OCI-M2 (cell line): ENCODE results near the gene CCDC85C.

Experiments used
- DNase-seq: peaks from one replicate; lab custom pipeline; 2025; ENCODE audit not compliant: unreplicated experiment; lab: John Stamatoyannopoulos, UW

The CCDC85C gene

GRCh38 chr14:99479906-99480869 lies 123.8 kb downstream of the CCDC85C start, which contains the start of gene SETD3:
SETD3 (minus strand) TSS chr14:99480859; CDS start chr14:99465805, 15,054 bp downstream.
- DNase-seq: no peak

- no peak for DNase-seq
These were observed 124.7 kb downstream of the CCDC85C start for GRCh38 chr14:99479160-99479905.

DNA sequence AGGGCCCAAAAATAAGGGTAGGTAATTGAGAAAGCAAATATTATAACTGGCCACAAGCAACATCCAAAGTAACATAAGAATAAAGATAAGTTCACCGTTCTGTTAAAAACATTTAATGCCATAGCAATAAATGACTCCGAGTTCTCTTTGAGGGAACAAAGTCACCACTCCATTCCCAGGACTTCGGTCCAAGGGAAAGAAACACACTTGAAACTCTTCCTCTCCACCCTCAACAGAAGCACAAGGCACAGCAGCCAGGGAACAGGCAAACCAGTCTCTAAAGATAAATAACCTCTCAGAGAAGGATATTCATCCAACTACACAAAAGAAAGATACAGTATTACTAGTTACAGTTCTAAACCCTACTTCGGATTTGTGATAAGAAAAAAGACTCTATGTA lies 125.9 kb downstream of the CCDC85C start:
- no peak for DNase-seq

- no peak for DNase-seq
These were observed 127.1 kb downstream of the CCDC85C start for GRCh38 chr14:99476864-99477263.

- no peak for DNase-seq
These were observed 128.3 kb downstream of the CCDC85C start for GRCh38 chr14:99475660-99476059.

GRCh38 chr14:99475179-99475578 lies 128.8 kb downstream of the CCDC85C start:
- DNase-seq: no peak

- DNase-seq: no peak
These were observed 130.5 kb downstream of the CCDC85C start for GRCh38 chr14:99473458-99473857.

DNA sequence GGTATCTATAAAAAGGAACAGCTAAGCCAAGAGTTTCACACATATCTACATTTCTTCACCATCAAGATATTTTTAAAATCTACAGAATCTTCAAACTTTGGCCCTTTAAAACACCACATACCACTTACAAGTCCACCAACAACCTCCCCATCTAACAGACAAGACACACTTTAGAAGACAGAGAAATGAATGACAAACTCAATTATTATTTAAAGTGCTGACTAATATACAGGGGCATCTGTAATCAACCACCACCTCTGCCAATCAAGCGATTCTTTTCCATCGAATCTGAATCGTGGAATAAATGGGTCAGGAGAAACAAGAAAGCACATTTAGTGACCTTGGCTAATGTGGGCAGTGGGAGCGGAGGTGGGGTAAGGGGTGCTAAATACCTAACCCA lies 131.1 kb downstream of the CCDC85C start:
- no peak for DNase-seq

- no peak for DNase-seq
These were observed 132.3 kb downstream of the CCDC85C start for GRCh38 chr14:99471731-99472130.

- no peak for DNase-seq
These were observed 135.0 kb downstream of the CCDC85C start for GRCh38 chr14:99468836-99469592.

GRCh38 chr14:99468081-99468480 lies 135.9 kb downstream of the CCDC85C start:
- DNase-seq: no peak

GRCh38 chr14:99467336-99468078 lies 136.5 kb downstream of the CCDC85C start:
- DNase-seq: no peak

DNA sequence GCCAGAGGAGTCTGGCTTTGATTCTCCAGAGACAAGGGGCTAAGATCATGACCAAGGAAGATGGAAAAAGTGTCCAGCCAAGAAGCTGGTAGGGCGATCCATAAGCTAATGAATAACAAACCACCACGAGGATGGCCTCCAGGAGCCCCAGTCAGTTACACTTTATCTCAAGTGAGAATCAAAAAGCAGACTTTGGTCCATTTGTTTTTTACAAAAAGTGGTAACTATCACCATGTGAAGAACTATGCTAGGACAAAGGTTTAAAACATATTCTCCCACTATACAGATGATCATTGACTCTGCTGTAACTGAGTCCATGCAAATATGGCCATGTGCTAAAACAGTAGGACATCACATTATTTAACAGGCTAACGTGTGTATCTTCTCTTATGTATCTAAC lies 137.2 kb downstream of the CCDC85C start:
- no peak for DNase-seq

- DNase-seq: no peak
These were observed 138.7 kb downstream of the CCDC85C start for GRCh38 chr14:99465288-99465687.

DNA sequence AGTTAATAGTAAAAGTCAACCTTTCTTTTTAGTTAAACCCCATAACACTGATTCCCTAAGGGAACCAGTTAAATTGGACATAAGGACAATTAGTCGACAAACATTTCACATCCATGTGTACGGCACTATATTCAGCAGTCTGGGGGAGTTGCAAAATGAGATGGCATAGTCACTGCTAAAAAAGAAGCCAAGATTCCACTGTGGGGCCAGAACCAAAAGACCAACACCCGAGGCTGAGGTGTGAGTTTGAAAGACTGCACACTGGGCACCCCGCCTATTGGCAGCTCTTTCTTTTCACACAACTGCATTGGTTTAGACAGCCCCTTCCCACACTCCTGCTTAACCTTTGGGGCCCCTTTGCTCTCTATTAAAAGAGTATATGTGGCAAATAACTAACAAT lies 140.0 kb downstream of the CCDC85C start:
- no peak for DNase-seq

DNA sequence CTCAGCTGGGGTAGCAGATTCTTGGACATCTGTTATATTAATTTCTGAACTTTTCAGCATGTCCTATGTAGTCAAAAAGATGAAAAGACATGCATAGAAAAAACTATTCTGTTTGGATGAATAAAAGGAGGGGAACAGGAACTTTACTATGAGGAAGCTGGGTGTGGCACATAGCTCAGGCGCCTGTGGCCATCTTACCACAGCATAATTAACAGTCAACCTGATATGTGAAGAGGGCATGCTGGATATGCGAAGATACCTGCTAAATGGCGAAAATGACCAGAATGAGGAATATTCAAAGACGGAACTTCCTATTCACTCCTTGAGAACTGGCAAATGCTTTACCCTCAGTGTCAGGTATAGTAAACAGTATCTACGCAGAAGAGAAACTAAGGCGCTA lies 141.8 kb downstream of the CCDC85C start:
- no peak for DNase-seq

- no peak for DNase-seq
These were observed 142.5 kb downstream of the CCDC85C start for GRCh38 chr14:99461411-99462085.

- no peak for DNase-seq
These were observed 143.2 kb downstream of the CCDC85C start for GRCh38 chr14:99460793-99461192.

- DNase-seq: no peak
These were observed 144.4 kb downstream of the CCDC85C start for GRCh38 chr14:99459481-99460100.

DNA sequence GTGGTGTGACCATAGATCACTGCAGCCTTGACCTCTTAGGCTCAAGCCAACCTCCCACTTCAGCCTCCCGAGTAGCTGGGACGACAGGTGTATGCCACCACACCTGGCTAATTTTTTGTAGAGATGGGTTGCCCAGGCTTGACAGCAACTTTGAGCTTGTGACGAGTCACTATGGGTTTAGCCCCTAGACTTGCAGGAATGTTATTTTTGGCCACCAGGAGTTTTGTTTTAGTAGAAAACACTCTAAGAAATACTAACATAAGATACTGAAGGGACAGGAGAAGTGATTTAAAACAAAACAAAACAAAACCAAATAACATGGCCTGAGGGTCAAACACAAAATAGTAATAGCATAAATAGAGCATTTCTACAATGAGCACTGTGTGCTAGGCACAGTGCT lies 149.8 kb downstream of the CCDC85C start:
- no peak for DNase-seq
